H1 (cell line): Measurements from ENCODE around the gene ARHGAP6. TPM values are rescaled to one million over a fixed set of nuclear protein-coding genes. Genes with fewer than 3 reads are reported as not detected.

Experiments used
- CTCF ChIA-PET: fragments of 300-600 bp; sonication (Branson Sonifier 250); formaldehyde crosslinking; loops from one replicate; lab custom pipeline; 2021; ENCODE audit not compliant: partially characterized antibody; lab: Charles Lee
- POLR2A ChIA-PET: fragments of 300-600 bp; sonication (Branson Sonifier 250); formaldehyde crosslinking; loops from one replicate; lab custom pipeline; 2021; ENCODE audit warnings: inconsistent platforms; ENCODE audit not compliant: partially characterized antibody; lab: Charles Lee
- DNase-seq, 2 experiments: peaks; one replicate each; pipeline versions ENCODE4 v3.0.0 to v3.0.0-alpha.2; 2010 to 2022; ENCODE audit warnings: low spot score in 2 of 2, low read depth in 1 of 2, mixed read lengths in 1 of 2
- FAIRE-seq: peaks from 2 replicates; lab custom pipeline; 2011; peaks lifted over from hg19 to GRCh38; lab: Jason Lieb, UNC
- H2AFZ ChIP-seq: 2 replicates; pipeline ENCODE4 v1.8.1; 2012; ENCODE audit warnings: low read length, inconsistent platforms
- H2AK5ac ChIP-seq: 2 replicates; pipeline ENCODE4 v1.6.1; 2013; ENCODE audit warnings: low read depth, low read length
- H2BK120ac ChIP-seq: replicated peaks from 2 replicates; pipeline ENCODE3; 2013; ENCODE audit warnings: low read depth, low read length, inconsistent platforms
- H2BK12ac ChIP-seq: 2 replicates; pipeline ENCODE4 v1.6.1; 2013; ENCODE audit warnings: low read depth, low read length
- H2BK15ac ChIP-seq: 2 replicates; pipeline ENCODE4 v1.6.1; 2013; ENCODE audit warnings: low read length
- H2BK20ac ChIP-seq: 2 replicates; pipeline ENCODE4 v1.6.1; 2013; ENCODE audit warnings: low read length
- H2BK5ac ChIP-seq: 2 replicates; pipeline ENCODE4 v1.6.1; 2013; ENCODE audit warnings: low read depth, low read length
- H3K14ac ChIP-seq: 2 replicates; pipeline ENCODE4 v1.6.1; 2013; ENCODE audit warnings: inconsistent platforms; ENCODE audit not compliant: insufficient read length
- H3K18ac ChIP-seq: 2 replicates; pipeline ENCODE4 v1.6.1; 2013; ENCODE audit warnings: low read length; ENCODE audit errors: extremely low read depth
- H3K23ac ChIP-seq: 2 replicates; pipeline ENCODE4 v1.6.1; 2013; ENCODE audit warnings: inconsistent platforms; ENCODE audit not compliant: insufficient read length
- H3K23me2 ChIP-seq: 2 replicates; pipeline ENCODE4 v1.6.1; 2013; ENCODE audit warnings: low read depth, low read length
- H3K27ac ChIP-seq: 2 replicates; pipeline ENCODE4 v1.6.1; 2011; ENCODE audit warnings: low read depth, low read length, inconsistent platforms
- H3K27me3 ChIP-seq, 4 experiments: replicated peaks in 1 of 4; 1 replicate in 1 of 4; 2 replicates in 3 of 4; pipeline versions ENCODE4 v1.6.1 to v1.8.1; 2011 to 2013; ENCODE audit warnings: low read length in 3 of 4, mild to moderate bottlenecking in 3 of 4, inconsistent platforms in 2 of 4, mixed read lengths in 2 of 4, moderate library complexity in 1 of 4; ENCODE audit not compliant: control insufficient read depth in 3 of 4, insufficient read depth in 3 of 4; ENCODE audit errors: extremely low read depth in 1 of 4
- H3K36me3 ChIP-seq, 4 experiments: 2 replicates each; pipeline versions ENCODE4 v1.6.1 to v1.8.1; 2011 to 2013; ENCODE audit warnings: mild to moderate bottlenecking in 4 of 4, low read length in 3 of 4, moderate library complexity in 2 of 4, control low read depth in 1 of 4, inconsistent platforms in 1 of 4; ENCODE audit not compliant: insufficient read depth in 4 of 4, control insufficient read depth in 2 of 4
- H3K4ac ChIP-seq: replicated peaks from 2 replicates; pipeline ENCODE3; 2013; ENCODE audit warnings: low read length, low read depth, mixed read lengths, inconsistent platforms; ENCODE audit not compliant: insufficient read length
- H3K4me1 ChIP-seq, 4 experiments: replicated peaks in 1 of 4; 1 replicate in 1 of 4; 2 replicates in 3 of 4; pipeline versions ENCODE4 v1.6.1 to v1.8.1; 2011 to 2013; ENCODE audit warnings: low read length in 3 of 4, inconsistent platforms in 2 of 4, mixed read lengths in 1 of 4; ENCODE audit not compliant: insufficient read depth in 4 of 4, control insufficient read depth in 3 of 4
- H3K4me2 ChIP-seq, 2 experiments: 2 replicates each; pipeline versions ENCODE4 v1.6.1 to v1.8.1; 2011 to 2013; ENCODE audit warnings: low read depth in 2 of 2, low read length in 2 of 2, control low read depth in 1 of 2, inconsistent platforms in 1 of 2, mild to moderate bottlenecking in 1 of 2; ENCODE audit not compliant: insufficient read depth in 1 of 2
- H3K4me3 ChIP-seq, 4 experiments: fragments of 200-600, 300-600 bp in 1 of 4; sonication (generic), shearing (Covaris generic), sonication (Bioruptor Twin) in 1 of 4; 2 replicates each; pipeline versions ENCODE4 v1.5.1 to v1.8.1; 2011 to 2016; ENCODE audit warnings: low read length in 4 of 4, low read depth in 3 of 4, control low read depth in 2 of 4, inconsistent platforms in 2 of 4, mild to moderate bottlenecking in 2 of 4, mixed read lengths in 1 of 4, moderate library complexity in 1 of 4; ENCODE audit not compliant: insufficient read depth in 2 of 4; ENCODE audit errors: extremely low read depth in 1 of 4
- H3K56ac ChIP-seq: replicated peaks from 2 replicates; pipeline ENCODE3; 2013; ENCODE audit warnings: low read depth, mild to moderate bottlenecking, mixed read lengths, low read length, inconsistent platforms; ENCODE audit not compliant: insufficient read length
- H3K79me1 ChIP-seq: 2 replicates; pipeline ENCODE4 v1.6.1; 2013; ENCODE audit warnings: low read depth, low read length, control low read depth
- H3K79me2 ChIP-seq, 2 experiments: 2 replicates each; pipeline versions ENCODE4 v1.6.1 to v1.8.1; 2012 to 2013; ENCODE audit warnings: low read length in 2 of 2, mild to moderate bottlenecking in 2 of 2, inconsistent platforms in 1 of 2; ENCODE audit not compliant: insufficient read depth in 2 of 2, control insufficient read depth in 1 of 2
- H3K9ac ChIP-seq, 4 experiments: replicated peaks in 1 of 4; 1 replicate in 1 of 4; 2 replicates in 3 of 4; pipeline versions ENCODE4 v1.6.1 to v1.8.1; 2011 to 2013; ENCODE audit warnings: low read depth in 3 of 4, low read length in 3 of 4, control low read depth in 2 of 4, mild to moderate bottlenecking in 2 of 4, moderate library complexity in 2 of 4, inconsistent platforms in 1 of 4; ENCODE audit errors: extremely low read depth in 1 of 4
- H3K9me3 ChIP-seq, 2 experiments: 2 replicates each; pipeline versions ENCODE4 v1.6.1 to v1.8.1; 2012 to 2013; ENCODE audit warnings: mild to moderate bottlenecking in 2 of 2, moderate library complexity in 2 of 2, control low read depth in 1 of 2, inconsistent platforms in 1 of 2, low read depth in 1 of 2, low read length in 1 of 2, mixed read lengths in 1 of 2; ENCODE audit not compliant: insufficient read depth in 2 of 2
- H4K20me1 ChIP-seq, 2 experiments: replicated peaks in 1 of 2; 2 replicates each; pipeline versions ENCODE3 to v1.8.1; 2011 to 2013; ENCODE audit warnings: inconsistent platforms in 2 of 2, low read length in 2 of 2, mild to moderate bottlenecking in 1 of 2; ENCODE audit not compliant: insufficient read depth in 2 of 2, control insufficient read depth in 1 of 2
- H4K5ac ChIP-seq: 2 replicates; pipeline ENCODE4 v1.6.1; 2013; ENCODE audit warnings: low read length, low read depth, mixed read lengths, inconsistent platforms; ENCODE audit not compliant: insufficient read length
- H4K8ac ChIP-seq: 2 replicates; pipeline ENCODE4 v1.8.0; 2013; ENCODE audit warnings: mild to moderate bottlenecking, moderate library complexity, low read length, inconsistent platforms; ENCODE audit not compliant: insufficient read depth; ENCODE audit errors: extremely low read depth
- H4K91ac ChIP-seq: replicated peaks from 2 replicates; pipeline ENCODE3; 2013; ENCODE audit warnings: low read length, mixed read lengths, inconsistent platforms; ENCODE audit not compliant: insufficient read length
- BACH1 ChIP-seq: IDR thresholded peaks from 2 replicates; pipeline ENCODE4 v1.6.1; 2012; ENCODE audit warnings: low read length, improper control_type of control experiment
- BCL11A ChIP-seq, 2 experiments: IDR thresholded peaks; one replicate each; pipeline ENCODE4 v1.6.1; 2011; ENCODE audit warnings: low read depth in 2 of 2, low read length in 2 of 2, mild to moderate bottlenecking in 2 of 2
- CREB1 ChIP-seq: IDR thresholded peaks from 2 replicates; pipeline ENCODE4 v1.6.1; 2012; ENCODE audit warnings: inconsistent platforms
- CTBP2 ChIP-seq: IDR thresholded peaks from 2 replicates; pipeline ENCODE4 v1.7.0; 2011; ENCODE audit warnings: borderline replicate concordance, mild to moderate bottlenecking, moderate library complexity, mixed read lengths, low read length; ENCODE audit not compliant: insufficient read depth, insufficient read length
- EGR1 ChIP-seq: IDR thresholded peaks from 2 replicates; pipeline ENCODE4 v1.6.1; 2011; ENCODE audit warnings: low read depth, low read length, borderline replicate concordance
- KDM4A ChIP-seq: IDR thresholded peaks from one replicate; pipeline ENCODE4 v1.7.1; 2012; ENCODE audit warnings: low read depth, mild to moderate bottlenecking, moderate library complexity, low read length, inconsistent platforms; ENCODE audit not compliant: severe bottlenecking
- POLR2AphosphoS5 ChIP-seq: IDR thresholded peaks from 2 replicates; pipeline ENCODE4 v1.6.1; 2011; ENCODE audit warnings: low read depth, low read length
- POU5F1 ChIP-seq: IDR thresholded peaks from 2 replicates; pipeline ENCODE4 v1.6.1; 2011; ENCODE audit warnings: low read depth, mild to moderate bottlenecking, low read length, moderate library complexity
- TCF12 ChIP-seq: IDR thresholded peaks from 2 replicates; pipeline ENCODE4 v1.6.1; 2011; ENCODE audit warnings: low read depth, mild to moderate bottlenecking, low read length
- polyA plus RNA-seq, 7 experiments: library from polyadenylated mRNA; depleted of rRNA in 3 of 7; stranded (reverse) in 5 of 7; unstranded in 2 of 7; fragments of >200 nt in 5 of 7; fragments of 200-250 nt in 2 of 7; gene quantifications; 1 replicate in 5 of 7; 2 replicates in 1 of 7; 4 replicates in 1 of 7; pipeline versions ENCODE4 v1.2.1 to v1.2.3, GENCODE V29; 2011 to 2013; ENCODE audit warnings: missing spikeins in 2 of 7, mixed read lengths in 2 of 7
- total RNA-seq: library from RNA; stranded (reverse); fragmentation: NEBNext Ultra II Directional; extraction: Animal tissue kit (Norgen Biotek cat#: 25700); gene quantifications from 2 replicates; pipeline ENCODE4 v1.2.1, GENCODE V29; 2021

Gene ARHGAP6
- total and polyA plus RNA-seq, 2 of the 8 experiments (the other 6 are each of a cell fraction or from before 2014, with no cell fraction given) = 0.35 to 0.82 TPM

DNA sequence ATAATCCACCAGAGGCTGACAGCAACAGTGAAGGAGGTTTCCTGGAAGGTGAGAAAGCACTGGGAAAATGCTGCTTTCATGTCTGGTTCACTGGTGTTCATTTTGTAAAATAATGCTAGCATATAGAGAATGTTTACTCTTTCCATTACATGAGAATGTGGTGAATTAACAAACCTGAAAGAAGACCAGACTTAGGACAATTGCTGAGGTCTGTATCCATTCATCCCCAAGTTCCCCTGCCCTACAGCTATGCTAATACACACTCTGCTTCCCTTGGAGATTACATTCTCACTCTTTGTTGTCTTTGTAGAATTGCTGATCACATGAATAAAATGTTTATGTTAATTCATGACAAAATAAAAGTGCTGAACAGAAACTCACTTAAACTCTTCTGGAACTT lies 99.5 kb downstream of the ARHGAP6 start:
- Histone ChIP-seq H2BK15ac (no peak overlapping the region), H3K14ac (no peak overlapping the region), H3K27me3 (peaks cover 32 to 85% (median 65%) of the 10 kb centered on the region in 4 experiments), H3K4me1 (peaks cover 0 to 3% (median 0%) of the 10 kb centered on the region in 4 experiments; a peak in 2 of 7 replicates), H3K9me3 (no peaks in the 10 kb centered on the region), H2BK120ac (no peak overlapping the region), H2BK12ac (no peak overlapping the region), H3K23ac (no peak overlapping the region), H3K18ac (no peak overlapping the region), H3K27ac (no peak overlapping the region), H3K36me3 (no peaks in the 10 kb centered on the region), H4K5ac (no peak overlapping the region), H3K79me2 (no peaks in the 10 kb centered on the region), H3K9ac (no peak overlapping the region), H4K8ac (no peak overlapping the region), H3K23me2 (no peaks in the 10 kb centered on the region), H3K4me2 (no peak overlapping the region)
- ChIA-PET POLR2A (no interaction called here), CTCF (no interaction called here)
- DNase-seq = no peak
- no peak for TF ChIP-seq CREB1
- TF ChIP-seq POLR2AphosphoS5 = peak; percentile 77
- no peak for TF ChIP-seq EGR1
- no peak for TF ChIP-seq BCL11A (IDR thresholded peaks at IDR 0.05; ENCODE audit: low read depth in 2 of 2, low read length in 2 of 2)
- 0 out of 2 replicates have a peak, but pooled peaks have one; percentile 29 for TF ChIP-seq TCF12
- TF ChIP-seq POU5F1 = peak; percentile 68; the same call in 1 of the 2 replicates
- no peak for TF ChIP-seq BACH1
- TF ChIP-seq CTBP2 = no peak
- no peak for TF ChIP-seq KDM4A
- TF ChIP-seq, all 59 proteins: peak for 3
- no peak overlapping the region for H3K4me3 ChIP-seq
- H2AFZ ChIP-seq = no peak overlapping the region
- H3K79me1 ChIP-seq = no peaks in the 10 kb centered on the region
- no peak overlapping the region for H3K56ac ChIP-seq
- H4K91ac ChIP-seq = no peak overlapping the region
- peaks cover 0 to 6% of the 10 kb centered on the region in 2 experiments for H4K20me1 ChIP-seq
- H2AK5ac ChIP-seq = no peak overlapping the region
- no peak overlapping the region for H3K4ac ChIP-seq
- no peak overlapping the region for H2BK20ac ChIP-seq
- FAIRE-seq = peak; percentile 90
- H2BK5ac ChIP-seq = no peak overlapping the region
